Measurements from ENCODE around the gene KITLG.
"Not testable (repeated sequence)": the region's sequence is repeated elsewhere in the genome, so short reads cannot be mapped to it uniquely, and the experiment has no call there.

Gene KITLG

DNA sequence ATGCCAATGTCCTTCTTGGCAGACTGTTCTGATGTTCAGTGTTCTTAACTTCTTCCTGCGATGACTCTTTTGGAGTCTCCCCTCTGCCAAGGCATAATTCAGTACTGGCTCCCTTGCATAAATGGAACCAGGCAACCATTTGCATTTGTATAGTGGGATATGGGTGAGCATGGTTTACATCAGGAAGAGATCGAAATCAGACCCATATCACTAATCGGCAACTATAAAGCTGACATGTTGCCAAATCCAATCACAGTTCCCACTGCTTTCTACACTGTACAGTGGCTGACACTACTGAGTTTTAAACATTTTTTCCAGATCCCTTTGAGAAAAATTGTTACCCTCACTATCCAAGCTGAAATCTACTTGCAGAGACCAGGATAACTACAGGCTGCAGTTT, 83.8 kb downstream of the KITLG start:
- DNase-seq (ENCODE audit: low read depth in 1 of 2, low spot score in 1 of 2), result no peak

GRCh38 chr12:88495031-88495430, 85.2 kb downstream of the KITLG start:
- DNase-seq (ENCODE audit: low read depth in 1 of 2, low spot score in 1 of 2), result no peak

DNA sequence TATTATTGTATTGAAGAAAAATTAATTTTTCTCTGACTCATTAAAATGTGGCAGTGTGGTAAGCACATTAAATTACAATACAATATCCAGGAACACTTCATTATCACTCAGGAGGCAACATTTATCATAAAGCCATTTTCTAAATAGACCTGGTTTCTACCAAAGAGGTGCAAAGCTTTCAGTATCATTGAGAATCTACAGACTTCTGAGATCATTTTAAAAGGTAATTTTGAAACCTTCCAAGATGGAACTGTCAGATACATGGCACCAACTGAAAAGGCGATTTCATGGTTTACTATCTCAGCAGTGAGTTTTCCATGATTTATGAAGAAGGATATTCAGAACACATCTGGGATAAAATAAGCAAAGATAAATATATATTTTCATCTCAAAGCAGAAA, 85.8 kb downstream of the KITLG start:
- DNase-seq (ENCODE audit: low read depth in 1 of 2, low spot score in 1 of 2), result no peak

- DNase-seq (ENCODE audit: low read depth in 1 of 2, low spot score in 1 of 2), result no peak
These were observed 86.6 kb downstream of the KITLG start for GRCh38 chr12:88493636-88494035.

DNA sequence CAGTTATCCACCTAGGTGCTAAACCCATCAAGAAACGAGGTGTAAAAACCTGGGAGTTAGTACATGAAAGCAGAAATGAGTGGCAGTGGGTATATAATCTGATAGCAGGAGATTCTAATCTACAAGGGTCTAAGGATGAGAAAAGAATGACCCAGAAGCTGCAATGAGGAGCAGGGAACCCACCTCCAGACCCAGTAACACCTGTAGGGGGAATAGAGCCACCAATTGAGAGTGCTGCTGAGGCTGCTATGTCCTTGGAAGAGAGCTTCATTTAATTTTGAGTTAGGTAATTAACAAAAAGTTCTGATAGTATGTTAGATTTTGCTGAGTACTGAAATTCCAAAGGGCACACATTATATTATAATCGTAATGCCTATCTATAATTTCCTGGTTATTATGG, 89.8 kb downstream of the KITLG start:
- no peak for DNase-seq (ENCODE audit: low read depth in 1 of 2, low spot score in 1 of 2)

GRCh38 chr12:88472775-88473174, 107.5 kb downstream of the KITLG start:
- DNase-seq (ENCODE audit: low read depth in 1 of 2, low spot score in 1 of 2), result no peak

GRCh38 chr12:88472248-88472647, 108.0 kb downstream of the KITLG start:
- no peak for DNase-seq (ENCODE audit: low read depth in 1 of 2, low spot score in 1 of 2)

DNA sequence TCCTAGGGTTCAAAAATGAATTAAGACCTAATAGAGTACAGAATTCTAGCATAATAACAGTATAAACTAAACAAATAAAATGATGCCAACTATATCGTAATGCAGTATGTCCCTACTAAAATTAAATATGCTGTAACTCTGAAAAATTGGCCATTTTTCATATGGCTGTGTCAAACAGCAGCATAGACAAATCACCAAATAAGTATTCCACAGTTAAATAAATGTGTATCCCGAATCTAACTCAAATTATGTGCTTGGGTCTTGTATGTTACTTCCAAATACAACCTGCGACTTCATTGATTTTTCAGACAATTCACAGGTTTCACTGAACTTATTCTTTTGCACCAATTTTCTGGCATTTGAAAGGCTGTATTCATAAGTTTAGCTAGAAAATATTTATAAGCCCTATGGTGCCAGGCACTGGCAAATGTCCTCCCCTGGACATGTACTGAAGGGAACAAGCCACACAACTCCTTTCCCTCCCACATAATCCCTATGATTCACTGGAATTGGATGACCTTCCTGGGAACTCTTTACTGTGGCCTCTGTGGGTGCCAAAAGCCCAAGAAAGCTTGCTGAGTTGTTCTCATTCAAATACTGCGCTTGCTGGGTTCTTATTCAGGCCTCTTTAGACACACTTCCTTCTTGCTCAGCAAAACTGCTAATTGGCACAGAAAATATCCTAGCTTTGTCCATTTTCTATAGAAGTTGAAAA, 108.8 kb downstream of the KITLG start:
- no peak for DNase-seq (ENCODE audit: low read depth in 1 of 2, low spot score in 1 of 2)

GRCh38 chr12:88469154-88469553, 111.1 kb downstream of the KITLG start:
- no peak for DNase-seq (ENCODE audit: low read depth in 1 of 2, low spot score in 1 of 2)

GRCh38 chr12:88468581-88468980, 111.7 kb downstream of the KITLG start:
- DNase-seq (ENCODE audit: low read depth in 1 of 2, low spot score in 1 of 2), result no peak

DNA sequence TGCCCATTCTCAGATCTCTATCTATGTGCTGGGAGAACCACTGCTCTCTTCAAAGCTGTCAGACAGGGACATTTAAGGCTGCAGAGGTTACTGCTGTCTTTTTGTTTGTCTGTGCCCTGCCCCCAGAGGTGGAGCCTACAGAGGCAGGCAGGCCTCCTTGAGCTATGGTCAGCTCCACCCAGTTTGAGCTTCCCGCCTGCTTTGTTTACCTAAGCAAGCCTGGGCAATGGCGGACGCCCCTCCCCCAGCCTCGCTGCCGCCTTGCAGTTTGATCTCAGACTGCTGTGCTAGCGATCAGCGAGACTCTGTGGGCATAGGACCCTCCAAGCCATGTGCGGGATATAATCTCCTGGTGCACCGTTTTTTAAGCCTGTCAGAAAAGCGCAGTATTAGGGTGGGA, 113.6 kb downstream of the KITLG start:
- DNase-seq (ENCODE audit: low read depth in 1 of 2, low spot score in 1 of 2), result not testable (repeated sequence)

DNA sequence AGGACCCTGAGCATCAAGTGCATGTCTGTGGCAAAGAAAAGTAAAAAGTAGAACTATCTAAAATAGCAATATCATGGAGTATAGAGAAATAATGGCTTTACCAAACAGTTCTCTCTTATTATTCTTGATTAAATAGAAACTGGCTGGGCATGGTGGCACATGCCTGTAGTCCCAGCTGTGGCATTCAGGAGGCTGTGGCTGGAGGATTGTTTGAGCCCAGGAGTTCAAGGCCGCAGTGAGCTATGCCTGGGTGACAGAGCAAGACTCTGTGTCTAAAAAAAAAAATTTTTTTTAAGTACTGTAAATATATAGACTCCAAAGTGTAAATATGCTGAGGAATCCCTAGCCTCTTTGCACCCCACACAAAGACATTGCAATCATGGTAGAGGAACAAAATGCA, 121.9 kb downstream of the KITLG start:
- no peak for DNase-seq (ENCODE audit: low read depth in 1 of 2, low spot score in 1 of 2)

DNA sequence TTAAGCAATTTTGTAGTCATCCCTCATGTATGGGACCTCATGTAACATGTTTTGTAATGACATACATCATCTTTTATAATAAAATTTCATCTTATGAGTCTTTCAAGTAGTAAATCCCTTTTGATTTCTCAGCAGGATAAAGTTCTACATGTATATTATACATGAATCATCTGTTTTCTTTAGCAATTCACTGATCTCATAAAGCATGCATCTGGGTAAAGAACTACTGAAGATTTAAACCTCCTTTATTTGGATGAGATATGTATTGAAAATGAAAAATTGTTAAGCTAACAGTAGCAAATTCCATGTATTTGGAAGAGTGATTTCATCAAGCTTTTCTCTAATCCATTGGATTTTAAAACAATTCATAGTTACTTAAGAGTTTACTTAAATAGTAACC, 126.9 kb downstream of the KITLG start:
- no peak for DNase-seq (ENCODE audit: low read depth in 1 of 2, low spot score in 1 of 2)

DNA sequence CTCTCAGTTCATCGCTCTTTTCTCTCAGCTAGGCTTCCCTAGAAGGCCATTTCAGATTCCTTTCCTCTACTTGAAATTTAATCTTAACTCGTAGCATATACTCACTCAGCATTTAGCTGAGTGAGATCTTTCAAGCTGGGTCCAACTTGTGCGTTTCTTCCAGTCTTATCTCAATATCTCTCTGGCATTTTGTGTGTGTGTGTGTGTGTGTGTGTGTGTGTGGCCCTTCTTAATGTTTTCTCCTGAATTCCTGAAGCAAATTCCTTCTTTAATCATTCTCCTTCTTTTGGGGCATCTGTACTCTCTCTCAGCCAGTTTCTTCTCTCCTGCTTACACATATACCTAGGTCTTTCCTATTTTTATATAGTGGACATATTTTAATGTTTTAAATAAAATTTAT, 129.1 kb downstream of the KITLG start:
- no peak for DNase-seq (ENCODE audit: low read depth in 1 of 2, low spot score in 1 of 2)

DNA sequence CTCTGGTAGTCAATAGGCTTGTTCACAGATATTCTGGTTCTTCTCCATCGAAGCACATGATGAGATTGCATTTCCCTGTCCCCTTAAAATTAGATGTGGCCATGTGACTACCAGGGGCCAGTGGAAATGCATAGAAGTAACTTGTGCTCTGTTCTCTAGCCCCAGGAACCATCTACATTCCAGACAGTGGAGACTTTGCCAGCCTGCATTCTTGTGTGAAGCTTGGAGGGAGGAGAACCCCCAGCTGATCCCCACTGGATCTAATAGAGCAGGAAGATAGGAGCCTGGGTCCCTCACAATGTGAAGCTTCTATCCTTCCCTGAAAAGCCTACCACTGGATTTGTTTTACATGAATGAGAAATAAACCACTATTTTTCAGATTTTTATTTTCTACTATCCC, 130.1 kb downstream of the KITLG start:
- DNase-seq (ENCODE audit: low read depth in 1 of 2, low spot score in 1 of 2), result no peak

GRCh38 chr12:88448337-88448915, 131.8 kb downstream of the KITLG start:
- DNase-seq (ENCODE audit: low read depth in 1 of 2, low spot score in 1 of 2), result no peak

DNA sequence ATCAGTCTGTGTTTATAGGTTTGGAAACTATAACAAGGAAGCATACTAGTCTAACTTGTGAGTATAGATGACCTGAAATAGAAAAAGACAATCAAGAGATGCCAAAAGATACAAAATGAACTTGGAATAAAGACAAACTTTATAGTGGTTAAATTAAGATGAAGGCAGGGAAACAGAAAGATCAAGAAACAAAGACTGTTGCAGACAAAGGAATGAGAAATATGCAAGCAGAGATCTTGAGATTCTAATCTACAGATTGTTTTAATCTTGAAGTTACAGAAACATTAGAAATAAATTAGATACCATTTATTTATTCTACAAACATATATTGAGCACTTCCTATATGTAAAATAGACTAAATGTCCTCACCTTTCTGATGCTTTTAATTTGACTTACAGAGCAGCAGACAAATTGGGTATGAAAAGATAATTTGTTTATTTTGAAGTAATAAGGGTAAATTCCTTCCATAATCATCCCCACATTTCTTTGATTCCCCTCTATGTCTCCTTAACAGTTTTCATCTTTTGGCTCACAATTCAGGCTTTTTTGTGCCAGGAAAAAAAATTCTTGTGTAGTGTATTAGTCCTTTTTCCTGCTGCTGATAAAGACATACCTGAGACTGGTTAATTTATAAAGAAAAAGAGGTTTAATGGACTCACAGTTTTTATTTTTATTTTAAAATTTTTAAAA, 134.4 kb downstream of the KITLG start:
- DNase-seq (ENCODE audit: low read depth in 1 of 2, low spot score in 1 of 2), result no peak

DNA sequence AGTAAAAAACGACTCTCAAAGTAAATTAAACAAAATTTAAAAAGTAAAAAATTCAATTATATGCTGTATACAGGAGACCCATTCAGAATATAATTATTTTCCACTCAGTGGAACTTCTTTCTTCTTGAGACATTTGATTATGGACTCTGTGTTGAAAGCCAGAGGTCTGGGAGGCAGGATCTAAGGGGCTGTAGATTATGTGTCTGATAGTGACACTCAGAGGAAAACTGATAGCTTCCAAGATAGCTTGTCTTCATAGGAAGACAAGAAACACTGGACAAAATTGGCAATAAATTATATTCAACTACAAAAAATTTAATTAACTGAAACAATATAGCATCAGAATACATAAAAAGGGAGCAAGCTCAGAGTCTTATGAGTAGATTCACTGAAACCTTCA, 135.8 kb downstream of the KITLG start:
- no peak for DNase-seq (ENCODE audit: low read depth in 1 of 2, low spot score in 1 of 2)

Data from activated CD4-positive, alpha-beta T cell treated with anti-CD3 and anti-CD28 coated beads, Interleukin-2, amount 50 U/mL, for 24 hours (primary cell).